OCI-LY7 (cell line): ENCODE results near the gene VCY1B. TPM values are rescaled to one million over a fixed set of nuclear protein-coding genes. Genes with fewer than 3 reads are reported as not detected.
"Not testable (repeated sequence)": the region's sequence is repeated elsewhere in the genome, so short reads cannot be mapped to it uniquely, and the experiment has no call there.

Experiments used
- Bru-seq: library from RNA; stranded (reverse); fragments of 400-500 nt; gene quantifications from one replicate; lab custom pipeline; 2021; lab: Mats Ljungman, UMichigan
- BruChase-seq, 2 experiments: library from RNA; stranded (reverse); fragments of 400-500 nt; gene quantifications; one replicate each; lab custom pipeline; 2021; lab: Mats Ljungman, UMichigan
- BruUV-seq: library from RNA; stranded (reverse); fragments of 400-500 nt; replicated peaks from 2 replicates; lab custom pipeline; 2021; lab: Mats Ljungman, UMichigan
- CTCF ChIA-PET: fragments of 300-600 bp; sonication (Branson Sonifier 250); formaldehyde crosslinking; loops from one replicate; lab custom pipeline; 2022; ENCODE audit warnings: antibody characterized with exemption; ENCODE audit not compliant: unreplicated experiment; lab: Charles Lee
- POLR2A ChIA-PET: fragments of 300-600 bp; sonication (Branson Sonifier 250); formaldehyde crosslinking; loops from one replicate; lab custom pipeline; 2022; ENCODE audit warnings: antibody characterized with exemption; lab: Charles Lee
- DNase-seq: peaks from one replicate; pipeline ENCODE4 v3.0.0-alpha.2; 2015; ENCODE audit warnings: low spot score
- H2AFZ ChIP-seq: fragments of 200-600 bp; sonication (generic), shearing (Covaris generic); 2 replicates; pipeline ENCODE4 v1.6.1; 2014; ENCODE audit warnings: mild to moderate bottlenecking, antibody characterized with exemption, low read length, moderate library complexity
- H3K27ac ChIP-seq: fragments of 200-600 bp; sonication (generic); 2 replicates; pipeline ENCODE4 v1.5.1; 2014; ENCODE audit warnings: mixed run types, low read depth, mild to moderate bottlenecking, moderate library complexity, low read length, inconsistent platforms; ENCODE audit not compliant: poor library complexity, severe bottlenecking
- H3K36me3 ChIP-seq: fragments of 200-600 bp; sonication (generic); 2 replicates; pipeline ENCODE4 v1.6.1; 2014; ENCODE audit warnings: mild to moderate bottlenecking, antibody characterized with exemption, low read length, moderate library complexity, mixed read lengths; ENCODE audit not compliant: insufficient read depth
- H3K4me1 ChIP-seq: fragments of 200-600 bp; sonication (generic); 2 replicates; pipeline ENCODE4 v1.5.1; 2014; ENCODE audit warnings: mild to moderate bottlenecking, low read length; ENCODE audit not compliant: insufficient read depth, poor library complexity, severe bottlenecking
- H3K4me2 ChIP-seq: fragments of 200-600 bp; sonication (generic); 2 replicates; pipeline ENCODE4 v1.6.1; 2014; ENCODE audit warnings: mild to moderate bottlenecking, low read length
- H3K4me3 ChIP-seq: fragments of 200-600 bp; sonication (generic); 2 replicates; pipeline ENCODE4 v1.5.1; 2014; ENCODE audit warnings: mild to moderate bottlenecking, low read depth, low read length; ENCODE audit not compliant: poor library complexity, severe bottlenecking
- H3K79me2 ChIP-seq: fragments of 200-600 bp; sonication (generic); 2 replicates; pipeline ENCODE4 v1.6.1; 2016; ENCODE audit warnings: low read depth, mild to moderate bottlenecking, low read length, moderate library complexity, mixed read lengths; ENCODE audit not compliant: insufficient read depth
- H3K9me2 ChIP-seq: fragments of 200-600 bp; sonication (generic); 2 replicates; pipeline ENCODE4 v1.6.1; 2016; ENCODE audit warnings: mild to moderate bottlenecking, low read length, mixed read lengths; ENCODE audit not compliant: insufficient read depth
- H3K9me3 ChIP-seq: fragments of 200-600 bp; sonication (generic); 2 replicates; pipeline ENCODE4 v1.6.1; 2014; ENCODE audit warnings: mild to moderate bottlenecking, mixed run types, low read length, mixed read lengths
- H4K20me1 ChIP-seq: fragments of 200-600 bp; sonication (generic); 2 replicates; pipeline ENCODE4 v1.6.1; 2014; ENCODE audit warnings: mild to moderate bottlenecking, antibody characterized with exemption, low read length, moderate library complexity, mixed read lengths; ENCODE audit not compliant: insufficient read depth
- EZH2phosphoT487 ChIP-seq: fragments of 200-600 bp; sonication (generic); IDR thresholded peaks from 2 replicates; pipeline ENCODE4 v1.6.1; 2018; ENCODE audit warnings: low read depth, borderline replicate concordance, mild to moderate bottlenecking, mixed run types, antibody characterized with exemption, low read length, moderate library complexity, mixed read lengths
- intact Hi-C: fragments of 100-400 bp; cut with micrococcal nuclease; formaldehyde crosslinking; loops from one replicate; pipeline ENCODE4 v1.10.0; 2022; ENCODE audit not compliant: unreplicated experiment
- long read RNA-seq: library from polyadenylated mRNA; stranded (forward); transcript quantifications from one replicate; pipeline ENCODE4 v2.0.0, GENCODE V29; 2022
- total RNA-seq, 2 experiments: library from RNA; depleted of rRNA in 1 of 2; stranded (reverse); fragments of >200 nt in 1 of 2; shearing (Covaris generic) in 1 of 2; gene quantifications; 2 replicates each; pipeline ENCODE4 v1.2.3, GENCODE V29; 2014 to 2022
- TF ChIP-seq, protein P1 (sequence below): fragments of 200-600 bp; sonication (generic); conservative IDR thresholded peaks from 2 replicates; pipeline ENCODE4 v1.5.1; 2014; ENCODE audit warnings: mild to moderate bottlenecking, antibody characterized with exemption, low read length, moderate library complexity, mixed read lengths

The VCY1B gene
- total RNA-seq (2014; rRNA removed; shearing (Covaris generic)) (not detected in 2 replicates), total RNA-seq (2022) (not detected in 2 replicates), Bru-seq, nascent RNA (not detected), BruChase-seq, experiment 1, labeled RNA remaining after a 6-hour chase (not detected), BruChase-seq, experiment 2, labeled RNA remaining after a 2-hour chase (not detected)
- long read RNA-seq = 0 reads

DNA sequence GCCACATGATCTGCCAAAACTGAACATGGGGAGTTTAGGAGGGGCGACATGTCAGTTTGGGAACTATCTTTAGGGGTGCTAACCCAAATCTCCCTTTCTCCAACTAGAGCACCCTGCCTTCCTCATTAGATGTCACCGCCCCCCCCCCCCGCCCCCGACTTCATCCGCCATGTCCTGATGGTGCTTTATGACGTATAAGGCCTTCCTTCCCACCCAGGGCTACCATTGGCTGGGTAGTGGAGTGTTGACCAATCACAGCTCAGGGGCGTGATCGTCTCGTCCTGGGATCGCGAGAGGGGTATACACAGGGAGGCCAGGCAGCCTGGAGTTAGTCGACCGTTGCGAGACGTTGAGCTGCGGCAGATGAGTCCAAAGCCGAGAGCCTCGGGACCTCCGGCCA, at the start of gene VCY1B:
TSS of gene VCY1B (plus strand) at position 301 of the 400 bp plus-strand sequence. CDS start at position 364, 63 bp downstream.
- H3K36me3 ChIP-seq, BruUV-seq, H3K4me1 ChIP-seq, H3K27ac ChIP-seq, DNase-seq, H3K9me2 ChIP-seq, intact Hi-C loops, H3K4me3 ChIP-seq, POLR2A ChIA-PET, H3K9me3 ChIP-seq, H3K79me2 ChIP-seq, H4K20me1 ChIP-seq, H2AFZ ChIP-seq, CTCF ChIA-PET, H3K4me2 ChIP-seq: not testable (repeated sequence)

DNA sequence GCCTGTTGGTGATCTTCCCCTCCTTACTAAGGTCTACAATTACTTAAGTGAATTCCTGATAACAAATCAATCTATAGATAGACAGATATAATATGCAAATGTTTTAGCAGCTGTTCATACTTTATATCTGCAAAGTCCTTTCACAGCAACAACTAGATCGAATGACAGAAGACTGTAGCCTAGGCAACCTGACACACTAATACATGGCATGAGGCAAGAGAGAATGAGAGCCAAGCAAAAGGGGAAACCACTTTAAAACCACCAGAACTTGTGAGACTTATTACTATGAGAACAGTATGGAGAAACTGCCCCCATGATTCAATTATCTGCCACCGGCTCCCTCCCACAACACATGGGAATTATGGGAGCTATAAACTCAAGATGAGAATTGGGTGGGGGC, 44.1 kb upstream of the VCY1B start:
- H3K4me3 ChIP-seq, H3K4me2 ChIP-seq, CTCF ChIA-PET, intact Hi-C loops, H3K27ac ChIP-seq, POLR2A ChIA-PET, H2AFZ ChIP-seq, H3K9me2 ChIP-seq, H3K36me3 ChIP-seq, BruUV-seq, H3K79me2 ChIP-seq, H3K4me1 ChIP-seq, DNase-seq, H4K20me1 ChIP-seq, H3K9me3 ChIP-seq: not testable (repeated sequence)

DNA sequence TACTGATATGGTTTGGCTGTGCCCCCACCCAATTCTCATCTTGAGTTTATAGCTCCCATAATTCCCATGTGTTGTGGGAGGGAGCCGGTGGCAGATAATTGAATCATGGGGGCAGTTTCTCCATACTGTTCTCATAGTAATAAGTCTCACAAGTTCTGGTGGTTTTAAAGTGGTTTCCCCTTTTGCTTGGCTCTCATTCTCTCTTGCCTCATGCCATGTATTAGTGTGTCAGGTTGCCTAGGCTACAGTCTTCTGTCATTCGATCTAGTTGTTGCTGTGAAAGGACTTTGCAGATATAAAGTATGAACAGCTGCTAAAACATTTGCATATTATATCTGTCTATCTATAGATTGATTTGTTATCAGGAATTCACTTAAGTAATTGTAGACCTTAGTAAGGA, 25.6 kb upstream of the VCY1B start:
- intact Hi-C loops, H3K27ac ChIP-seq, H3K4me2 ChIP-seq, BruUV-seq, H2AFZ ChIP-seq, H3K4me1 ChIP-seq, DNase-seq, H3K36me3 ChIP-seq, POLR2A ChIA-PET, CTCF ChIA-PET, H3K4me3 ChIP-seq, H3K9me3 ChIP-seq, H4K20me1 ChIP-seq, H3K9me2 ChIP-seq, H3K79me2 ChIP-seq: not testable (repeated sequence)

DNA sequence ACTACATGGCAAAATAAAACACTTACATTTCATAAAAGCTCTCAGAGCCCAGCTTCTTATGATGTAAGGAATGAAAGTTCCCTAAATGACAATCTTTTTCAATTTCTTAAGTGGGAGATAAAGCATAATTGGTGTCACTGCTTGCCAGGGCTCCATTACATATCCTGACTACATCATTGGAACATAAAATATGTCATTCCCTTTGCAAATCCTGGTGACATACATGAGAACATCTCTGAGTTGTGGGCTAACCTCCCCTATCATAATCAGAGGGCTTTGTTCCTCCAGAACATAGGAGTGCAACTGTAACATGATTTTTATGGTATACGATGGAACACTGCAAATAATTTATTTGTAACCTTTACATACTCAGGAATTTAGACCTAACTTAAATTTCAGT, 29.9 kb downstream of the VCY1B start:
- Histone ChIP-seq H2AFZ (no peak overlapping the region), H3K4me3 (no peak overlapping the region), H3K9me2 (no peaks in the 10 kb centered on the region), H4K20me1 (no peaks in the 10 kb centered on the region), H3K4me2 (no peak overlapping the region), H3K27ac (no peak overlapping the region), H3K36me3 (no peaks in the 10 kb centered on the region), H3K9me3 (no peaks in the 10 kb centered on the region), H3K79me2 (no peaks in the 10 kb centered on the region), H3K4me1 (no peaks in the 10 kb centered on the region)
- ChIA-PET CTCF (no interaction called here), POLR2A (no interaction called here)
- BruUV-seq = no TSS peak
- TF ChIP-seq, protein P1, sequence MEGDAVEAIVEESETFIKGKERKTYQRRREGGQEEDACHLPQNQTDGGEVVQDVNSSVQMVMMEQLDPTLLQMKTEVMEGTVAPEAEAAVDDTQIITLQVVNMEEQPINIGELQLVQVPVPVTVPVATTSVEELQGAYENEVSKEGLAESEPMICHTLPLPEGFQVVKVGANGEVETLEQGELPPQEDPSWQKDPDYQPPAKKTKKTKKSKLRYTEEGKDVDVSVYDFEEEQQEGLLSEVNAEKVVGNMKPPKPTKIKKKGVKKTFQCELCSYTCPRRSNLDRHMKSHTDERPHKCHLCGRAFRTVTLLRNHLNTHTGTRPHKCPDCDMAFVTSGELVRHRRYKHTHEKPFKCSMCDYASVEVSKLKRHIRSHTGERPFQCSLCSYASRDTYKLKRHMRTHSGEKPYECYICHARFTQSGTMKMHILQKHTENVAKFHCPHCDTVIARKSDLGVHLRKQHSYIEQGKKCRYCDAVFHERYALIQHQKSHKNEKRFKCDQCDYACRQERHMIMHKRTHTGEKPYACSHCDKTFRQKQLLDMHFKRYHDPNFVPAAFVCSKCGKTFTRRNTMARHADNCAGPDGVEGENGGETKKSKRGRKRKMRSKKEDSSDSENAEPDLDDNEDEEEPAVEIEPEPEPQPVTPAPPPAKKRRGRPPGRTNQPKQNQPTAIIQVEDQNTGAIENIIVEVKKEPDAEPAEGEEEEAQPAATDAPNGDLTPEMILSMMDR = no peak
- TF ChIP-seq EZH2phosphoT487 = no peak
- intact Hi-C loops = no loop called here
- DNase-seq = no peak

Other genes starting within 250 kb of the VCY1B start
- not detected in 2 replicates for gene VCY, start 69.8 kb upstream of the VCY1B start, total RNA-seq (2014; rRNA removed; shearing (Covaris generic))
- not detected in 2 replicates for gene VCY, start 69.8 kb upstream of the VCY1B start, total RNA-seq (2022)